Transverse colon (tissue), 4 donors: ENCODE data around the gene ZCCHC17. TPM values are rescaled to one million over a fixed set of nuclear protein-coding genes. Genes with fewer than 3 reads are reported as not detected.

ENCODE experiments used
- DNase-seq: peaks from one replicate; pipeline ENCODE4 v3.0.0-alpha.2; 2019
- H3K27ac ChIP-seq, 4 donors: fragments of 200-600 bp; sonication (generic); 2 replicates each; pipeline ENCODE4 v1.5.1; 2016 to 2018; ENCODE audit warnings: inconsistent platforms in 4 of 4
- H3K27me3 ChIP-seq: fragments of 200-600 bp; sonication (generic); 2 replicates; pipeline ENCODE4 v1.5.1; 2017; ENCODE audit warnings: inconsistent platforms
- H3K36me3 ChIP-seq, 4 donors: fragments of 200-600 bp; sonication (generic); 2 replicates each; pipeline ENCODE4 v1.5.1; 2017 to 2019; ENCODE audit warnings: inconsistent platforms in 4 of 4
- H3K4me1 ChIP-seq, 4 donors: fragments of 200-600 bp; sonication (generic); 2 replicates each; pipeline ENCODE4 v1.5.1; 2017 to 2020; ENCODE audit warnings: inconsistent platforms in 4 of 4
- H3K4me3 ChIP-seq, 4 donors: fragments of 200-600 bp; sonication (generic); 1 replicate in 1 of 4; 2 replicates in 3 of 4; pipeline versions ENCODE4 v1.5.1 to v1.6.1; 2017 to 2019; ENCODE audit warnings: inconsistent platforms in 4 of 4
- H3K9me3 ChIP-seq, 2 donors: fragments of 200-600 bp; sonication (generic); 2 replicates each; pipeline ENCODE4 v1.5.1; 2017 to 2019; ENCODE audit warnings: inconsistent platforms in 2 of 2
- EP300 ChIP-seq: sonication (generic); formaldehyde crosslinking; IDR thresholded peaks from one replicate; pipeline ENCODE4 v1.6.1; 2017; ENCODE audit warnings: antibody characterized with exemption, low read depth
- POLR2A ChIP-seq: fragments of 450-650 bp; IDR thresholded peaks from one replicate; pipeline ENCODE4 v1.6.1; 2016; ENCODE audit warnings: antibody characterized with exemption, mild to moderate bottlenecking, moderate library complexity
- POLR2AphosphoS5 ChIP-seq, 3 donors: sonication (generic); formaldehyde crosslinking; IDR thresholded peaks; one replicate each; pipeline ENCODE4 v1.6.1; 2016; ENCODE audit warnings: antibody characterized with exemption in 3 of 3
- WGBS, 2 donors: methylation state at CpG; one replicate each; pipeline ENCODE4 v1.1.5; 2018; ENCODE audit warnings: low coverage in 1 of 2; 5-methylcytosine and 5-hydroxymethylcytosine counted together
- in situ Hi-C, 4 donors: fragments of 200-750 bp; cut with MboI; loops; one replicate each; pipeline versions ENCODE4 v1.15.0 to v1.15.1; 2017; ENCODE audit warnings: low sequenced_read_pairs in 3 of 4, low pct_ligation_motif_present in 1 of 4, low pct_unique_long_range_greater_than_20kb in 1 of 4
- intact Hi-C: fragments of 100-400 bp; cut with DNase I; formaldehyde crosslinking; loops from one replicate; pipeline ENCODE4 v1.15.1; 2023; ENCODE audit warnings: low total_unique reads
- total RNA-seq, 4 donors: library from RNA; depleted of rRNA; stranded (reverse); fragments of >200 nt; gene quantifications; one replicate each; pipeline ENCODE4 v1.1.0, GENCODE V29; 2016
- TF ChIP-seq, protein P1 (sequence below), 5 experiments: fragments of 200-600 bp in 3 of 5; fragments of 450-650 bp in 2 of 5; sonication (generic) in 3 of 5; IDR thresholded peaks; 1 replicate in 2 of 5; 2 replicates in 3 of 5; pipeline ENCODE4 v1.5.1; 2016 to 2017; ENCODE audit warnings: antibody characterized with exemption in 5 of 5, inconsistent platforms in 3 of 5, mild to moderate bottlenecking in 2 of 5, moderate library complexity in 1 of 5

ZCCHC17 gene
- total RNA-seq, 4 donors from 2014 or later = 4.8 to 18.7 (median 13.7) TPM

DNA sequence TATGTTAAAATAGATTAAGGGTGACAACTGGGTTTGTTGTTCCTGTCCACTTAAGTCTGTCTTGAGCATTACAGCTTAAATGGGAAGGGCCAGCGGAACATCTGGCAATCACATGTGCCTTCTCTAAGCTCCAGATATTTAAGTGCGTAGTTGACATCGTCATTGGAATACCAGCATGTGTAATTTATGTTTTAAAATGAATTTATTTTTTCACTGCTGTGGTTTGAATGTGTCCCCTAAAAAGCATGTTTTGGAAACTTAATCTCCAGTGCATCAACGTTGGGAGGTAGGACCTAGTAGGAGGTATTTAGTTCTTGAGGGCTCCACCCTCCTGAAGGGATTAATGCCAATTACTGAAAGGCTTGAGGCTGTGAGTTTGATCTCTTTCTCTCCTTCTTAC is 13.4 kb downstream of the ZCCHC17 start:
- peaks cover 0 to 21% (median 8%) of the 10 kb centered on the region in 4 donors for H3K36me3 ChIP-seq
- no peak overlapping the region for H3K27ac ChIP-seq
- no peaks in the 10 kb centered on the region for H3K27me3 ChIP-seq
- intact Hi-C loops = no loop called here
- no peaks in the 10 kb centered on the region for H3K4me1 ChIP-seq
- no peak for TF ChIP-seq POLR2AphosphoS5 (IDR thresholded peaks at IDR 0.05)
- TF ChIP-seq, protein P1, sequence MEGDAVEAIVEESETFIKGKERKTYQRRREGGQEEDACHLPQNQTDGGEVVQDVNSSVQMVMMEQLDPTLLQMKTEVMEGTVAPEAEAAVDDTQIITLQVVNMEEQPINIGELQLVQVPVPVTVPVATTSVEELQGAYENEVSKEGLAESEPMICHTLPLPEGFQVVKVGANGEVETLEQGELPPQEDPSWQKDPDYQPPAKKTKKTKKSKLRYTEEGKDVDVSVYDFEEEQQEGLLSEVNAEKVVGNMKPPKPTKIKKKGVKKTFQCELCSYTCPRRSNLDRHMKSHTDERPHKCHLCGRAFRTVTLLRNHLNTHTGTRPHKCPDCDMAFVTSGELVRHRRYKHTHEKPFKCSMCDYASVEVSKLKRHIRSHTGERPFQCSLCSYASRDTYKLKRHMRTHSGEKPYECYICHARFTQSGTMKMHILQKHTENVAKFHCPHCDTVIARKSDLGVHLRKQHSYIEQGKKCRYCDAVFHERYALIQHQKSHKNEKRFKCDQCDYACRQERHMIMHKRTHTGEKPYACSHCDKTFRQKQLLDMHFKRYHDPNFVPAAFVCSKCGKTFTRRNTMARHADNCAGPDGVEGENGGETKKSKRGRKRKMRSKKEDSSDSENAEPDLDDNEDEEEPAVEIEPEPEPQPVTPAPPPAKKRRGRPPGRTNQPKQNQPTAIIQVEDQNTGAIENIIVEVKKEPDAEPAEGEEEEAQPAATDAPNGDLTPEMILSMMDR (IDR thresholded peaks at IDR 0.05) = no peak
- TF ChIP-seq EP300 = no peak
- no peak overlapping the region for H3K4me3 ChIP-seq
- DNase-seq = no peak
- in situ Hi-C loops = no loop called here
- 73 to 77% methylated on average over 4 of the region's 4 CpGs for WGBS, 2 donors
- no peaks in the 10 kb centered on the region for H3K9me3 ChIP-seq

- WGBS, 2 donors = 89 to 97% methylated on average over 3 of the region's 3 CpGs
These were observed 19.1 kb downstream of the ZCCHC17 start for GRCh38 chr1:31315902-31316301.

GRCh38 chr1:31318146-31318545 is 21.3 kb downstream of the ZCCHC17 start:
- H3K36me3 ChIP-seq = peaks cover 0 to 27% (median 4%) of the 10 kb centered on the region in 4 donors

More at GRCh38 chr1:31315902-31316301, 19.1 kb downstream of the ZCCHC17 start:
- Histone ChIP-seq H3K27ac (no peak overlapping the region), H3K9me3 (no peaks in the 10 kb centered on the region), H3K36me3 (peaks cover 0 to 42% (median 8%) of the 10 kb centered on the region in 4 donors), H3K27me3 (no peaks in the 10 kb centered on the region), H3K4me1 (no peaks in the 10 kb centered on the region), H3K4me3 (no peak overlapping the region)
- in situ Hi-C loops (no loop called here), intact Hi-C loops (no loop called here)
- no peak for DNase-seq
- TF ChIP-seq POLR2A (no peak), EP300 (no peak), POLR2AphosphoS5 (IDR thresholded peaks at IDR 0.05) (no peak)
- TF ChIP-seq, protein P1 (IDR thresholded peaks at IDR 0.05) = no peak

GRCh38 chr1:31324093-31324492 is 27.3 kb downstream of the ZCCHC17 start:
- intact Hi-C loops (no loop called here), in situ Hi-C loops (no loop called here)
- TF ChIP-seq POLR2A (no peak), POLR2AphosphoS5 (IDR thresholded peaks at IDR 0.05) (no peak)
- TF ChIP-seq, protein P1 (IDR thresholded peaks at IDR 0.05) = no peak
- Histone ChIP-seq H3K27ac (no peak overlapping the region), H3K27me3 (no peaks in the 10 kb centered on the region), H3K9me3 (no peaks in the 10 kb centered on the region), H3K36me3 (peaks cover 0 to 15% (median 0%) of the 10 kb centered on the region in 4 donors), H3K4me3 (no peak overlapping the region), H3K4me1 (no peaks in the 10 kb centered on the region)
- DNase-seq = no peak
- 95% methylated on average over 4 of the region's 4 CpGs; no CpG with 5 or more reads in 1 of the 2 donors for WGBS, 2 donors

More at GRCh38 chr1:31318146-31318545, 21.3 kb downstream of the ZCCHC17 start:
- H3K27ac ChIP-seq = no peak overlapping the region
- WGBS, 2 donors = 62 to 77% methylated on average over 1 of the region's 1 CpG
- TF ChIP-seq EP300 (no peak), POLR2AphosphoS5 (IDR thresholded peaks at IDR 0.05) (no peak), POLR2A (no peak)
- TF ChIP-seq, protein P1 (IDR thresholded peaks at IDR 0.05) = no peak
- no peaks in the 10 kb centered on the region for H3K4me1 ChIP-seq
- in situ Hi-C loops = no loop called here
- no peak overlapping the region for H3K4me3 ChIP-seq
- H3K9me3 ChIP-seq = no peaks in the 10 kb centered on the region
- intact Hi-C loops = no loop called here
- H3K27me3 ChIP-seq = no peaks in the 10 kb centered on the region
- no peak for DNase-seq
